ENCODE measurements around the gene ZBTB34.

DNA sequence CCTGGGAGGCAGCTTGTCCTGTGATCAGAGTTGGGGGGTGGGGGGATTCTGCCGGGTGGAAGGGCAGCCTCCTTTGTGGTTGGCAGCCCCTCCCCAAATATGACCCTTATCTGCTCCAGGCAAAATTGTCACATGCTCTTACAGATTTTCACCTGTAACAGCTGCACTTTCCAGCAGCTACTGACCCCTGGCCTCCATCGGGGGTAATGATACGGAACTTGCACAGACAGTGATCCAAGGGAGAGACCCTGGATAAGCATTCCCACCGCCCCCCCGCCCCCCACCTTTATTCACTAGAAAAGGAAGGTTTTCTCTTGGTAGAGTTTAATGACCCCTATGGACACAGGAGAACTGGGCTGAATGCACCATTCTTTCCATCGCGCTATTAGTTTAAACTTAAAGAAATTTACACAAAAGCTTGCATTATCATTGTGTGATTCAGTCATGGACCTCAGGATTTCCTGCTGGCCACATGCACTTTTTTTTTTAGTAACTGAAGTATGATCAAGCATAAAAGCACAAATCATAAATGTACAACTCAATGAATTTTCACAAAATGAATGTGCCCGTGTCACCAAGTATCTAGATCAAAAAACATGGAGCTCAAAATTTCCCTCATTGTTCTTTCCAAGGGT lies 10.7 kb upstream of the ZBTB34 start:
- TF ChIP-seq, protein P1, sequence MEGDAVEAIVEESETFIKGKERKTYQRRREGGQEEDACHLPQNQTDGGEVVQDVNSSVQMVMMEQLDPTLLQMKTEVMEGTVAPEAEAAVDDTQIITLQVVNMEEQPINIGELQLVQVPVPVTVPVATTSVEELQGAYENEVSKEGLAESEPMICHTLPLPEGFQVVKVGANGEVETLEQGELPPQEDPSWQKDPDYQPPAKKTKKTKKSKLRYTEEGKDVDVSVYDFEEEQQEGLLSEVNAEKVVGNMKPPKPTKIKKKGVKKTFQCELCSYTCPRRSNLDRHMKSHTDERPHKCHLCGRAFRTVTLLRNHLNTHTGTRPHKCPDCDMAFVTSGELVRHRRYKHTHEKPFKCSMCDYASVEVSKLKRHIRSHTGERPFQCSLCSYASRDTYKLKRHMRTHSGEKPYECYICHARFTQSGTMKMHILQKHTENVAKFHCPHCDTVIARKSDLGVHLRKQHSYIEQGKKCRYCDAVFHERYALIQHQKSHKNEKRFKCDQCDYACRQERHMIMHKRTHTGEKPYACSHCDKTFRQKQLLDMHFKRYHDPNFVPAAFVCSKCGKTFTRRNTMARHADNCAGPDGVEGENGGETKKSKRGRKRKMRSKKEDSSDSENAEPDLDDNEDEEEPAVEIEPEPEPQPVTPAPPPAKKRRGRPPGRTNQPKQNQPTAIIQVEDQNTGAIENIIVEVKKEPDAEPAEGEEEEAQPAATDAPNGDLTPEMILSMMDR (conservative IDR thresholded peaks at IDR 0.05; ENCODE audit: low read depth, low read length) = no peak
- TF ChIP-seq POLR2A (IDR thresholded peaks at IDR 0.05; ENCODE audit: low read depth, low read length) (no peak), MAZ (IDR thresholded peaks at IDR 0.05; ENCODE audit: borderline replicate concordance, low read depth, low read length) (no peak), CEBPB (IDR thresholded peaks at IDR 0.05; ENCODE audit: low read depth, low read length) (no peak), SMC3 (IDR thresholded peaks at IDR 0.05; ENCODE audit: low read depth, low read length) (no peak), MXI1 (IDR thresholded peaks at IDR 0.05; ENCODE audit: borderline replicate concordance, low read depth, low read length) (no peak), RFX5 (IDR thresholded peaks at IDR 0.05; ENCODE audit: low read depth, low read length) (no peak), FOS (IDR thresholded peaks at IDR 0.05; ENCODE audit: low read depth, low read length) (no peak), RAD21 (IDR thresholded peaks at IDR 0.05; ENCODE audit: low read length) (no peak), MAFK (IDR thresholded peaks at IDR 0.05; ENCODE audit: low read depth, low read length) (no peak), RCOR1 (IDR thresholded peaks at IDR 0.05; ENCODE audit: insufficient replicate concordance, low read length) (no peak)
- TF ChIP-seq, protein P2, sequence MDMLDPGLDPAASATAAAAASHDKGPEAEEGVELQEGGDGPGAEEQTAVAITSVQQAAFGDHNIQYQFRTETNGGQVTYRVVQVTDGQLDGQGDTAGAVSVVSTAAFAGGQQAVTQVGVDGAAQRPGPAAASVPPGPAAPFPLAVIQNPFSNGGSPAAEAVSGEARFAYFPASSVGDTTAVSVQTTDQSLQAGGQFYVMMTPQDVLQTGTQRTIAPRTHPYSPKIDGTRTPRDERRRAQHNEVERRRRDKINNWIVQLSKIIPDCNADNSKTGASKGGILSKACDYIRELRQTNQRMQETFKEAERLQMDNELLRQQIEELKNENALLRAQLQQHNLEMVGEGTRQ (IDR thresholded peaks at IDR 0.05; ENCODE audit: low read depth, low read length) = no peak
